GM13977 (cell line): ENCODE measurements around the gene NAA20.

Source experiments
- DNase-seq: peaks from one replicate; pipeline ENCODE4 v3.0.0; 2012; ENCODE audit warnings: low spot score
- in situ Hi-C: fragments of 300-500 bp; cut with MboI; formaldehyde crosslinking; loops from one replicate; pipeline ENCODE4 v1.12.0; 2022; ENCODE audit warnings: low sequenced_read_pairs, low pct_unique_long_range_greater_than_20kb, mixed read lengths, inconsistent platforms; ENCODE audit not compliant: unreplicated experiment
- TF ChIP-seq, protein P1 (sequence below): IDR thresholded peaks from 2 replicates; pipeline ENCODE4 v1.5.1; 2012; ENCODE audit warnings: mild to moderate bottlenecking, control low read depth; ENCODE audit not compliant: insufficient read depth; ENCODE audit errors: extremely low read depth, missing control alignments

NAA20 gene, protein sequence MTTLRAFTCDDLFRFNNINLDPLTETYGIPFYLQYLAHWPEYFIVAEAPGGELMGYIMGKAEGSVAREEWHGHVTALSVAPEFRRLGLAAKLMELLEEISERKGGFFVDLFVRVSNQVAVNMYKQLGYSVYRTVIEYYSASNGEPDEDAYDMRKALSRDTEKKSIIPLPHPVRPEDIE

GRCh38 chr20:20017001-20017843, at the start of gene NAA20:
Gene NAA20 (plus strand): TSS chr20:20017362. CDS start chr20:20017397, 35 bp downstream.
- in situ Hi-C loops = no loop called here
- TF ChIP-seq, protein P1, sequence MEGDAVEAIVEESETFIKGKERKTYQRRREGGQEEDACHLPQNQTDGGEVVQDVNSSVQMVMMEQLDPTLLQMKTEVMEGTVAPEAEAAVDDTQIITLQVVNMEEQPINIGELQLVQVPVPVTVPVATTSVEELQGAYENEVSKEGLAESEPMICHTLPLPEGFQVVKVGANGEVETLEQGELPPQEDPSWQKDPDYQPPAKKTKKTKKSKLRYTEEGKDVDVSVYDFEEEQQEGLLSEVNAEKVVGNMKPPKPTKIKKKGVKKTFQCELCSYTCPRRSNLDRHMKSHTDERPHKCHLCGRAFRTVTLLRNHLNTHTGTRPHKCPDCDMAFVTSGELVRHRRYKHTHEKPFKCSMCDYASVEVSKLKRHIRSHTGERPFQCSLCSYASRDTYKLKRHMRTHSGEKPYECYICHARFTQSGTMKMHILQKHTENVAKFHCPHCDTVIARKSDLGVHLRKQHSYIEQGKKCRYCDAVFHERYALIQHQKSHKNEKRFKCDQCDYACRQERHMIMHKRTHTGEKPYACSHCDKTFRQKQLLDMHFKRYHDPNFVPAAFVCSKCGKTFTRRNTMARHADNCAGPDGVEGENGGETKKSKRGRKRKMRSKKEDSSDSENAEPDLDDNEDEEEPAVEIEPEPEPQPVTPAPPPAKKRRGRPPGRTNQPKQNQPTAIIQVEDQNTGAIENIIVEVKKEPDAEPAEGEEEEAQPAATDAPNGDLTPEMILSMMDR = peak; percentile 74
- DNase-seq = peak; percentile 96

- TF ChIP-seq, protein P1 = no peak
- in situ Hi-C loops = no loop called here
- DNase-seq = no peak
Observed at GRCh38 chr20:19967445-19967844, 49.7 kb upstream of the NAA20 start.

- no peak for DNase-seq
- in situ Hi-C loops = no loop called here
- TF ChIP-seq, protein P1 = no peak
Observed at GRCh38 chr20:19968028-19968427, 49.1 kb upstream of the NAA20 start.

GRCh38 chr20:19968466-19969073, 48.6 kb upstream of the NAA20 start:
- in situ Hi-C loops = no loop called here
- DNase-seq = no peak
- TF ChIP-seq, protein P1 = no peak

DNA sequence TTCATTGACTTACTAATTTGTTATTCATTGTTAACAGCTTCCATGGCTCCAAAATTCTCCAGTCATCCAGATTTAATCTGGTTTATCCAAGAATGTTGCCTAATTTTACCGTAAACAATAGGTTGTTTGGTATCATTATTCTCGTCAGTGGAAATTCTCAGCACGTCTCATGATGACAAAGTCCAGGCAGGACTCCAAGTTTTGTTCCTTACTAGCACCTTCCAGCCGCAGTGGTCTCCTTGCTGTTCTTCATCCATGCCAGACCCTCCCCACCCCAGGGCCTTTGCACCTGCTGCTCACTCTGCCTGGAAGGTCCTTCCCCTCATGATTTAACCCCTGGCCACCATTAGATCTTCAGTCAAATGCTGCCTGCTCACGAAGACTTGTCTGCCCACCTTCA, 48.1 kb upstream of the NAA20 start:
- TF ChIP-seq, protein P1 = no peak
- in situ Hi-C loops = no loop called here
- no peak for DNase-seq

GRCh38 chr20:19969507-19970255, 47.5 kb upstream of the NAA20 start:
- no peak for DNase-seq
- TF ChIP-seq, protein P1 = no peak
- in situ Hi-C loops = no loop called here
